Neural cell (in vitro differentiated cells): Measurements from ENCODE around the gene ANAPC15. TPM values are rescaled to one million over a fixed set of nuclear protein-coding genes. Genes with fewer than 3 reads are reported as not detected.

Source experiments
- H2AFZ ChIP-seq: fragments of 200-600, 300-800 bp; sonication (generic), shearing (Covaris generic); 2 replicates; pipeline ENCODE4 v1.6.0; 2014; ENCODE audit warnings: low read depth, mild to moderate bottlenecking, antibody characterized with exemption, low read length, moderate library complexity
- H3F3A ChIP-seq: fragments of 200-600 bp; shearing (Covaris generic); 2 replicates; pipeline ENCODE4 v1.6.1; 2016; ENCODE audit warnings: mild to moderate bottlenecking, moderate library complexity, mixed read lengths, antibody characterized with exemption, low read length; ENCODE audit not compliant: insufficient read depth, poor library complexity, severe bottlenecking
- H3K27ac ChIP-seq: fragments of 200-600, 300-800 bp; sonication (generic), shearing (Covaris generic); 2 replicates; pipeline ENCODE4 v1.5.1; 2014; ENCODE audit warnings: mild to moderate bottlenecking, low read length, moderate library complexity
- H3K27me3 ChIP-seq: fragments of 300-800, 200-600 bp; sonication (generic), shearing (Covaris generic); 2 replicates; pipeline ENCODE4 v1.6.0; 2014; ENCODE audit warnings: mild to moderate bottlenecking, low read depth, low read length, moderate library complexity; ENCODE audit not compliant: insufficient read depth
- H3K36me3 ChIP-seq: fragments of 300-800, 200-600 bp; sonication (generic), shearing (Covaris generic); 2 replicates; pipeline ENCODE4 v1.5.1; 2014; ENCODE audit warnings: mild to moderate bottlenecking, antibody characterized with exemption, low read length, moderate library complexity; ENCODE audit not compliant: insufficient read depth
- H3K4me2 ChIP-seq: fragments of 300-800, 200-600 bp; sonication (generic), shearing (Covaris generic); 2 replicates; pipeline ENCODE4 v1.6.0; 2014; ENCODE audit warnings: mild to moderate bottlenecking, low read length
- H3K4me3 ChIP-seq: fragments of 300-800, 200-600 bp; sonication (generic), shearing (Covaris generic); 2 replicates; pipeline ENCODE4 v1.5.1; 2014; ENCODE audit warnings: mild to moderate bottlenecking, low read length, moderate library complexity
- H3K79me2 ChIP-seq: fragments of 200-600 bp; shearing (Covaris generic); replicated peaks from 2 replicates; pipeline ENCODE4 v1.6.0; 2014; ENCODE audit warnings: mild to moderate bottlenecking, low read length, moderate library complexity; ENCODE audit not compliant: insufficient read depth
- H3K9ac ChIP-seq: fragments of 300-800, 200-600 bp; sonication (generic), shearing (Covaris generic); 2 replicates; pipeline ENCODE4 v1.6.1; 2016; ENCODE audit warnings: mild to moderate bottlenecking, low read length, mixed read lengths
- H3K9me2 ChIP-seq: fragments of 200-600 bp; shearing (Covaris generic); 2 replicates; pipeline ENCODE4 v1.6.1; 2016; ENCODE audit warnings: mild to moderate bottlenecking, low read length, mixed read lengths; ENCODE audit not compliant: insufficient read depth
- H3K9me3 ChIP-seq: fragments of 200-600, 300-800 bp; sonication (generic), shearing (Covaris generic); 2 replicates; pipeline ENCODE4 v1.6.1; 2016; ENCODE audit warnings: mild to moderate bottlenecking, mixed run types, low read length, moderate library complexity, mixed read lengths
- H4K20me1 ChIP-seq: fragments of 200-600 bp; shearing (Covaris generic); 2 replicates; pipeline ENCODE4 v1.6.1; 2016; ENCODE audit warnings: mild to moderate bottlenecking, mixed run types; ENCODE audit not compliant: insufficient read depth
- CTCF ChIP-seq: fragments of 450-650 bp; IDR thresholded peaks from 2 replicates; pipeline ENCODE4 v1.5.1; 2014; ENCODE audit warnings: antibody characterized with exemption, mild to moderate bottlenecking, moderate library complexity; ENCODE audit not compliant: poor library complexity, severe bottlenecking
- EP300 ChIP-seq: fragments of 450-650 bp; conservative IDR thresholded peaks from 2 replicates; pipeline ENCODE4 v1.6.1; 2014; ENCODE audit warnings: antibody characterized with exemption, mild to moderate bottlenecking, moderate library complexity; ENCODE audit not compliant: poor library complexity, severe bottlenecking
- EZH2 ChIP-seq: fragments of 200-600, 300-800 bp; shearing (Covaris generic), sonication (generic); IDR thresholded peaks from 2 replicates; pipeline ENCODE4 v1.6.1; 2014; ENCODE audit warnings: antibody characterized with exemption, low read length, borderline replicate concordance, mild to moderate bottlenecking; ENCODE audit not compliant: insufficient read depth, poor library complexity, severe bottlenecking
- MXI1 ChIP-seq: fragments of 450-650 bp; conservative IDR thresholded peaks from 2 replicates; pipeline ENCODE4 v1.6.1; 2014; ENCODE audit warnings: antibody characterized with exemption, mild to moderate bottlenecking; ENCODE audit not compliant: poor library complexity, severe bottlenecking
- POLR2AphosphoS5 ChIP-seq: IDR thresholded peaks from 2 replicates; pipeline ENCODE4 v1.6.1; 2012
- RAD21 ChIP-seq: fragments of 450-650 bp; conservative IDR thresholded peaks from 2 replicates; pipeline ENCODE4 v1.6.1; 2014; ENCODE audit warnings: antibody characterized with exemption, mild to moderate bottlenecking, moderate library complexity
- REST ChIP-seq: IDR thresholded peaks from 2 replicates; pipeline ENCODE4 v1.6.1; 2012; ENCODE audit warnings: borderline replicate concordance
- SMC3 ChIP-seq: fragments of 450-650 bp; conservative IDR thresholded peaks from 2 replicates; pipeline ENCODE4 v1.6.1; 2014; ENCODE audit warnings: antibody characterized with exemption, mild to moderate bottlenecking, moderate library complexity; ENCODE audit not compliant: poor library complexity
- TAF1 ChIP-seq: IDR thresholded peaks from 2 replicates; pipeline ENCODE4 v1.6.1; 2012; ENCODE audit warnings: low read depth
- polyA plus RNA-seq: library from polyadenylated mRNA; depleted of rRNA; stranded (reverse); fragments of >200 nt; gene quantifications from 2 replicates; pipeline ENCODE4 v1.2.3, GENCODE V29; 2014

Gene ANAPC15
- polyA plus RNA-seq, 1 donor from 2014 or later, result 64.6 TPM

- H3K4me2 ChIP-seq, result no peak overlapping the region
- H3K9me3 ChIP-seq, result peaks cover 9% of the 10 kb centered on the region
- H2AFZ ChIP-seq, result no peak overlapping the region
- H3K27me3 ChIP-seq, result no peaks in the 10 kb centered on the region
- no peaks in the 10 kb centered on the region for H3K36me3 ChIP-seq
- no peaks in the 10 kb centered on the region for H3F3A ChIP-seq
- no peaks in the 10 kb centered on the region for H4K20me1 ChIP-seq
- no peaks in the 10 kb centered on the region for H3K79me2 ChIP-seq
- H3K4me3 ChIP-seq, result no peak overlapping the region
- H3K9ac ChIP-seq, result no peak overlapping the region
- H3K27ac ChIP-seq, result no peak overlapping the region
- no peaks in the 10 kb centered on the region for H3K9me2 ChIP-seq
- no peak for TF ChIP-seq EP300
- no peak for TF ChIP-seq EZH2
- TF ChIP-seq SMC3, result no peak
- no peak for TF ChIP-seq POLR2AphosphoS5
- no peak for TF ChIP-seq REST
- no peak for TF ChIP-seq MXI1
- TF ChIP-seq CTCF, result no peak
- no peak for TF ChIP-seq TAF1
- TF ChIP-seq RAD21, result no peak
These were observed 20.2 kb upstream of the ANAPC15 start for GRCh38 chr11:72132646-72133045.

GRCh38 chr11:72129381-72129780 is 16.9 kb upstream of the ANAPC15 start:
- Histone ChIP-seq H3K4me3 (no peak overlapping the region), H3K4me2 (no peak overlapping the region), H3K27ac (no peak overlapping the region), H3K9ac (no peak overlapping the region), H4K20me1 (no peaks in the 10 kb centered on the region), H3K9me2 (no peaks in the 10 kb centered on the region), H3K36me3 (no peaks in the 10 kb centered on the region), H3K79me2 (no peaks in the 10 kb centered on the region), H2AFZ (no peak overlapping the region), H3F3A (no peaks in the 10 kb centered on the region), H3K9me3 (peaks cover 9% of the 10 kb centered on the region), H3K27me3 (no peaks in the 10 kb centered on the region)
- TF ChIP-seq SMC3 (no peak), MXI1 (no peak), POLR2AphosphoS5 (no peak), REST (no peak), RAD21 (no peak)
